NOMO-1 (cell line): ENCODE measurements around the gene MYL7.

Experiments
- DNase-seq, 2 experiments: peaks; one replicate each; lab custom pipeline; 2025; ENCODE audit not compliant: unreplicated experiment in 2 of 2; lab: John Stamatoyannopoulos, UW

MYL7 gene

GRCh38 chr7:44101966-44102845, 38.9 kb downstream of the MYL7 start:
- DNase-seq = no peak

- no peak for DNase-seq
Observed at GRCh38 chr7:44101303-44101965, 39.7 kb downstream of the MYL7 start.

GRCh38 chr7:44100458-44101302, 40.5 kb downstream of the MYL7 start:
- DNase-seq = no peak

- no peak for DNase-seq
Observed at GRCh38 chr7:44099669-44100068, 41.5 kb downstream of the MYL7 start.

- DNase-seq = no peak
Observed at GRCh38 chr7:44098092-44099068, 42.8 kb downstream of the MYL7 start.

GRCh38 chr7:44097064-44097932, 43.8 kb downstream of the MYL7 start:
- DNase-seq = peak in 1 of 2 experiments; percentile 37

- DNase-seq = no peak
Observed at GRCh38 chr7:44096326-44096881, 44.7 kb downstream of the MYL7 start.

- no peak for DNase-seq
Observed at GRCh38 chr7:44095781-44096180, 45.4 kb downstream of the MYL7 start.

- no peak for DNase-seq
Observed at GRCh38 chr7:44094883-44095592, 46.1 kb downstream of the MYL7 start.

- DNase-seq = no peak
Observed at GRCh38 chr7:44094365-44094764, 46.8 kb downstream of the MYL7 start.

GRCh38 chr7:44093102-44093641, 48.0 kb downstream of the MYL7 start:
- no peak for DNase-seq
